ENCODE measurements around the gene DAZAP1.

GRCh38 chr19:1478934-1479707 lies 71.7 kb downstream of the DAZAP1 start, which contains the start of gene C19orf25:
- TF ChIP-seq SNAI2 (CRISPR knock-in tag; IDR thresholded peaks at IDR 0.05) (no peak), ARNTL (CRISPR knock-in tag; IDR thresholded peaks at IDR 0.05; ENCODE audit: borderline replicate concordance, low read depth) (no peak), ZC3H10 (CRISPR knock-in tag; IDR thresholded peaks at IDR 0.05) (no peak), CSDC2 (CRISPR knock-in tag; IDR thresholded peaks at IDR 0.05) (no peak), BACH2 (CRISPR knock-in tag; IDR thresholded peaks at IDR 0.05; ENCODE audit: borderline replicate concordance) (no peak), ZNF565 (CRISPR knock-in tag; conservative IDR thresholded peaks at IDR 0.05; ENCODE audit: low read depth) (no peak)
- TF ChIP-seq, protein P1, sequence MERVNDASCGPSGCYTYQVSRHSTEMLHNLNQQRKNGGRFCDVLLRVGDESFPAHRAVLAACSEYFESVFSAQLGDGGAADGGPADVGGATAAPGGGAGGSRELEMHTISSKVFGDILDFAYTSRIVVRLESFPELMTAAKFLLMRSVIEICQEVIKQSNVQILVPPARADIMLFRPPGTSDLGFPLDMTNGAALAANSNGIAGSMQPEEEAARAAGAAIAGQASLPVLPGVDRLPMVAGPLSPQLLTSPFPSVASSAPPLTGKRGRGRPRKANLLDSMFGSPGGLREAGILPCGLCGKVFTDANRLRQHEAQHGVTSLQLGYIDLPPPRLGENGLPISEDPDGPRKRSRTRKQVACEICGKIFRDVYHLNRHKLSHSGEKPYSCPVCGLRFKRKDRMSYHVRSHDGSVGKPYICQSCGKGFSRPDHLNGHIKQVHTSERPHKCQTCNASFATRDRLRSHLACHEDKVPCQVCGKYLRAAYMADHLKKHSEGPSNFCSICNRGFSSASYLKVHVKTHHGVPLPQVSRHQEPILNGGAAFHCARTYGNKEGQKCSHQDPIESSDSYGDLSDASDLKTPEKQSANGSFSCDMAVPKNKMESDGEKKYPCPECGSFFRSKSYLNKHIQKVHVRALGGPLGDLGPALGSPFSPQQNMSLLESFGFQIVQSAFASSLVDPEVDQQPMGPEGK (CRISPR knock-in tag; IDR thresholded peaks at IDR 0.05; ENCODE audit: borderline replicate concordance), result no peak
